Spinal cord (tissue), 10 donors: ENCODE measurements around the gene TBX15. TPM values are rescaled to one million over a fixed set of nuclear protein-coding genes. Genes with fewer than 3 reads are reported as not detected.
A peak's percentile ranks its signal among the peaks of the same experiment; 100 is the strongest.

Experiments used
- DNase-seq, 6 donors: peaks; one replicate each; pipeline versions ENCODE4 v3.0.0 to v3.0.0-alpha.2; 2013 to 2015; ENCODE audit warnings: low spot score in 6 of 6, low read depth in 4 of 6
- H3K27ac ChIP-seq: one replicate; pipeline ENCODE4 v1.5.1; 2013; ENCODE audit warnings: low read depth, low read length, control low read depth
- H3K27me3 ChIP-seq: one replicate; pipeline ENCODE4 v1.6.1; 2013; ENCODE audit warnings: low read length; ENCODE audit not compliant: control insufficient read depth, insufficient read depth
- H3K36me3 ChIP-seq: one replicate; pipeline ENCODE4 v1.6.1; 2013; ENCODE audit warnings: low read length; ENCODE audit not compliant: control insufficient read depth, insufficient read depth
- H3K4me1 ChIP-seq: one replicate; pipeline ENCODE4 v1.6.1; 2013; ENCODE audit warnings: low read length; ENCODE audit not compliant: control insufficient read depth, insufficient read depth
- H3K4me3 ChIP-seq: one replicate; pipeline ENCODE4 v1.5.1; 2013; ENCODE audit warnings: low read depth, low read length, control low read depth
- H3K9me3 ChIP-seq: one replicate; pipeline ENCODE4 v1.6.1; 2013; ENCODE audit warnings: low read length; ENCODE audit not compliant: control insufficient read depth, insufficient read depth
- WGBS: methylation state at CpG from one replicate; pipeline ENCODE4 v1.1.5; 2013; ENCODE audit warnings: missing lambda C conversion rate; ENCODE audit not compliant: insufficient coverage; 5-methylcytosine and 5-hydroxymethylcytosine counted together
- polyA plus RNA-seq, 2 donors: library from polyadenylated mRNA; unstranded; fragments of 120-200 nt; gene quantifications; one replicate each; pipeline ENCODE4 v1.2.1, GENCODE V29; 2013; ENCODE audit not compliant: insufficient read length in 2 of 2
- total RNA-seq, 2 donors: library from RNA; depleted of rRNA in 1 of 2; stranded (reverse); fragments of 120-200 nt in 1 of 2; fragments of >200 nt in 1 of 2; gene quantifications; one replicate each; pipeline versions ENCODE4 v1.2.3 to v1.2.4, GENCODE V29; 2013 to 2014
- donor health status: healthy.

TBX15 gene
- total and polyA plus RNA-seq, 4 donors: 0.41 to 30.6 (median 4.9) TPM

DNA sequence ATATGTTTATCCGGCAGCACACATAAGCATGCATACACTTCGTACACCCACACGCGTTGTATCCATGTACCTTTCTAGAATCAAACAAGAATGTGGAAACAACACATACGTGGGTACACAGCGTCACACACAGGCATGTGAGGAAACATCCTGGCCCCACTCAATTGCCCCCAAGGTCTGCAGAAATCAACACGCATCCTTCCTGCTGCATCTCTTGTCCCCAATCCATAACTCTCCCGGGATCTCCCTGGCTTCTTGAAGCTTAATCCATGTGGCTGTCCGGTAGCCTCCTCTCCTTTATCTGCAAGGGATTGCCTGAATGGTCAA, 5.5 kb upstream of the TBX15 start:
- H3K9me3 ChIP-seq: peaks cover 1% of the 10 kb centered on the region
- no peaks in the 10 kb centered on the region for H3K36me3 ChIP-seq
- peaks cover 100% of the 10 kb centered on the region for H3K27me3 ChIP-seq
- peak in 1 of 6 donors; percentile 22 for DNase-seq
- H3K4me3 ChIP-seq: no peak overlapping the region
- no peak overlapping the region for H3K27ac ChIP-seq
- 3% methylated on average over 9 of the region's 9 CpGs for WGBS
- H3K4me1 ChIP-seq: peaks cover 18% of the 10 kb centered on the region

DNA sequence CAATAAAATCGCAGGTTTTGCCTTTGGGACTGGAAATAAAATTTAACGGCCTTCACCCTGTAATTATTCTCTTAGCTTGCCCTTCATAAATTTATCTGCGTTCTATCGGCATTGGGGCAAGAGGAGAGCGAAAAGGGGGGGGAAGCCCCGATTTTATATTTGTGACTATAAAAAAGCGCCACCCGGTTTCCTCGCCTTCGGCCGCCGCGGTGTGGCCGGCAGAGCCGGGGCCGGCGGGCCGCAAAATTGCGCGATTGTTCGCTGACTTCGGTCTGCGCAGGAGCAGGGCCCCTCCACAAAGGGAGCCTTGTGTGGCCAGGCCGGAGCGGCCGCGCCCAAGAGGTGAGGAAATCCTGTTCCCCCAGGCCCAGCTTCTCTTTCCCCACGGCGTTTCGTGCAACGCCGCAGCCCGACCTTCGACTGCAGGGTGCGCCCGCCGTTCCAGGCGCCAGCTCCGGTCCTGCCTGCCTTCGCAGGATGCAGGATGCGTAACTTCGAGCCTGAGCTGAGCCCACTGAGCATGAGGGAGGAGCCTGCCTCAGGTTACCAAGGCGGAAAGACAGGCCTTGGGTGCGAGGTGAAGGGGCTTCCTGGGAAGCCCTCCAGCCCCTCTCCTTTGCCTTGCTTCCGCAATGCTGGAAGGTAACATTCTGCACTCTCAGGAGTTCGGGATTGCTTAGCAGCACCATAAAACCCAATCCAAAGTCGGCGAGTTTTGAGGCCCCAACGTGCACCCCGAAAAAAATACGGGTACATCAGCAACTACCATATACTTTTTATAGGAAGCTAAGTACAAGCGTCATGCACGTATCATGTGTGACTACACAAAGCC, 4.9 kb upstream of the TBX15 start:
- no peaks in the 10 kb centered on the region for H3K36me3 ChIP-seq
- no peak overlapping the region for H3K4me3 ChIP-seq
- H3K27me3 ChIP-seq: peaks cover 100% of the 10 kb centered on the region
- H3K9me3 ChIP-seq: peaks cover 1% of the 10 kb centered on the region
- H3K27ac ChIP-seq: no peak overlapping the region
- DNase-seq: peak in 2 of 6 donors; percentile 40 to 44
- WGBS: 2% methylated on average over 45 of the region's 53 CpGs
- peaks cover 21% of the 10 kb centered on the region for H3K4me1 ChIP-seq

DNA sequence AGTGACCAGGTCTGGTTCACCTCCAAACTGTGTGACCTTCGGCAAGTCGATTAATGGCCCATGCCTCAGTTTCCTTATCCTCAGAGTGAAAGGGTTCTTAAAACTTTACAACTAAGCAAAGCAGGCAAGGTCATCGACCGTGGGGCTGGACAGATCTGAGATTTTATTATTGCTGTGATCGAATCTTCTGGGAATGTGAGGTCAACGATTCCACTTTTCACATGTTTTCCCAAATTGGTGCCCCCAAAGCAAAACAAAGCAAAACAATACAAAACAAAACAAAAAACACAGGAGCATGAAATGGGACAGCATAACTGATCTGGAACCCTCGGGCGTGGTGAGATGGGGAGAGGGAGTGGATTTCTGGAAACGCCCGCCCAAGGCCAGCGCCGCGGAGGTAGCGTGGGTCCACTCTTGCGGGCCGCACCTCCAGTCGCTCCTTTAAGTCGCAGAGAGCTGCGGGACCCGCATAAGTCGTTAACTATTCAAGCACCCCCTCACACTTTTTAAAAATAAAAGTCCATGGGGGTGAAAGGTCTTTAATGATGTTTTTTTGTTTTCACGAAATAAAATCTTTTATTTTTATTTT, 4.2 kb upstream of the TBX15 start:
- DNase-seq: peak in 1 of 6 donors; percentile 14
- no peak overlapping the region for H3K27ac ChIP-seq
- H3K4me1 ChIP-seq: peaks cover 28% of the 10 kb centered on the region
- 5% methylated on average over 4 of the region's 22 CpGs for WGBS
- H3K4me3 ChIP-seq: no peak overlapping the region
- H3K27me3 ChIP-seq: peaks cover 100% of the 10 kb centered on the region
- H3K36me3 ChIP-seq: no peaks in the 10 kb centered on the region
- peaks cover 1% of the 10 kb centered on the region for H3K9me3 ChIP-seq

DNA sequence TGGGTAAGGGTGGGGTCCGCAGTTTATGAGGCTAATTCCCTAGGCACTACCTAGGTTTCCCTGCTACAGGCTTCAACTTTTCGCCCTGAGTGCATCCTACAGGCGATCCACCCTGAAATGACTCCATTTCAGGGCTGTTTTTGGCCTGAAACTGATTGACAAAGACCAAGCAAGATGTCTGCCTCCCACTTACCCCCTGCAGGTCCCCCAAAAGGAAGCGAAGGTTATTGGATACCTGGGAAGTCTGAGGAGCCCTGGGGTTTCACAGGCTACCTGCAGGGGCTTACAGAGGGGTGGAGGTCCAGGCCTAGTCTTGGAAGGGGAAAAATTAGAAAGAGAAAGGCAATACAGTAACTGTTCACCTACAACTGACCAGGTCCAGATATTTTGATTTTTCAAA, 3.3 kb upstream of the TBX15 start:
- Histone ChIP-seq H3K27ac (no peak overlapping the region), H3K4me1 (peaks cover 33% of the 10 kb centered on the region), H3K36me3 (no peaks in the 10 kb centered on the region), H3K27me3 (peaks cover 100% of the 10 kb centered on the region), H3K4me3 (no peak overlapping the region), H3K9me3 (peaks cover 1% of the 10 kb centered on the region)
- WGBS: 36% methylated on average over 2 of the region's 4 CpGs
- DNase-seq: no peak

DNA sequence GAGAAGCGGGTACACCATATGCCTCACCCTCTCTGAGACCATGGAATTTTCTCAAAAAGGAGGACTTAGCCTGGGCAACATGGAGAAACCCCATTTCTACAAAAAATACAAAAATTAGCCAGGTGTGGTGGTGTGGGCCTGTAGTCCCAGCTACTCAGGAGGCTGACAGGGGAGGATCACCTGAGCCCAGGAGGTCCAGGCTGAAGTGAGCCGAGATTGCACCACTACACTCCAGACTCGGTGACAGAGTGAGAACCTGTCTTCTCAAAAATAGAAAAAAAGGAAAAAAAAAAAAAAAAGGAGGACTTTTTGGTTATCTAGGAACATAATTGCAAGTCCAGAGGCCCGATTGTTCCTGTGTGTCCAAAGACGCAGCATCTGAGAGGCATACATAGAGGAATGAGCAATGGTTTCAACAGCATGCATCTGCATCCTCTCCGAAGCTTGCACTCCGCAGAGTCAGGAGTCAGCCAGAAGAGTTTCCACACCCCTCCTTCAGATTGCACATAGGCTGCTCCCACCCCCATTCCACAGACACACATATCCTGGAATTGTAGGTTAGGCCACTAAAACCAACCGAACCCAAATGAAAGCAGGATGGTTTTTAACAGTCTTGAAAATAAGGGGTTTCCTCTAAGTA, 2.5 kb upstream of the TBX15 start:
- DNase-seq: no peak
- Histone ChIP-seq H3K27me3 (peaks cover 100% of the 10 kb centered on the region), H3K4me1 (peaks cover 33% of the 10 kb centered on the region), H3K4me3 (no peak overlapping the region), H3K36me3 (no peaks in the 10 kb centered on the region), H3K9me3 (peaks cover 1% of the 10 kb centered on the region), H3K27ac (no peak overlapping the region)
- 24% methylated on average over 3 of the region's 8 CpGs for WGBS

DNA sequence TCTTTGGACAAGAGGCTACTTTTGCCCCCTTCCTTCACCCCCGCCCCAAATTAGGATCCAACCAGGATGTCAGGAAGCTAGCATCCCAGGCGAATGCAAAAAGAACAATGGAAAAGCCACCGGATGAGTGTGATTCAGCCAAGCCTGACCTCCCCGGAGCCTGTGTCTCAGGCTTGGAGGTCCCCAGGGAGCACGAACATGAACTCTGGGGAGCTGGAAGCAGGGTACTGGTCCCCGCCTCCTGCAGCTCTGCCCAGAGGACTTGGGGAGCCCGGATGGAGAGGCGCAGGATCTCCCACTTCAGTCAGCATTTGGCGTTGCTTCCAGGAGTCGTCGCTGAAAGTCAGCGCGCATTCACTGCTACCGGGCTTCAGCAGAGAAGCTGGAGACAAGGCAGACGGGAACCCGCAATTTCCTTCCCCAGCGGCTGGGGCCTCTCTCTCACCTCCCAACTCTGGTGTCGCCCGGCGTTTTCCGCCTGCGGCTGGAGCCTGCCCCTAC, 1.8 kb upstream of the TBX15 start:
- H3K27ac ChIP-seq: no peak overlapping the region

DNA sequence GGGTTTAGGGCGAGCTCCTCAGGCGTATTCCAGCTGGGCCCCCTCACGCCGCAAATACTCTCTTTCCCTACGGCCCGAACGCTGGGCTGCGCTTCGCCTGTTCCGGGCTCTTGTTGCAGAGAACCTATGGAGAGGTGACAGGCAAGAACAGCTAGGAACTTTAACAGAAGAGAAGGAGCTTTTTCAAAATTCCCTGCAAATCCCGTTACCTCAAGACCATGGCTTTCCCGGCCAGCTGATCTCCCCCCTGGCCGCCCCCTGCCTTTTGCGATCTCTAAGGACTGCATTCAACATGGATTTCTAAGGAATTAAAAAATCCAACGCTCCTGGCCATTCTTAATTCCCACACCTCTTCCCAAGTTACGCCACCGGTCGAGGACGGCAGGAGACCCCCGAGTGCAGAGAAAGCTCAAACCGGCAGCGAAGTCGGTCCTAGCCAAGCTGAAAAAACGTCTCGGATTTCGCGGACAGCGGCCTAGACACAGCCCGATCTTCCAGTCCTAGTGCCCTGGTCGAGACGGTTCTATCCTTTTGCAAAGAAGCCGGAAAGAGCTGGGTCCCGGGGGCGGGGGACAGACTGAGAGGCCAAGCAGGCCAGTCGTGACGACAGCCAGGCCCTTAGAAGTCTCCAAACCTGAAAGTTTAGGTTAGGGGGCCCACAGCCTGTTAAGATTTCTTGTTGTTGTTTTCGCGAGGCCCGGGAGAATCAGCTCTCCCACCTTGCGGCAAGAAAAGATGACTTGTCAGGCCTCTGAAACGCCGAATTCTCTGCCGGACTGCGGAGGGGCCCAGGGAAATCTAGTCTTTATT, 1.1 kb upstream of the TBX15 start:
- peak overlapping the region; percentile 21 for H3K27ac ChIP-seq
- peaks cover 100% of the 10 kb centered on the region for H3K27me3 ChIP-seq
- peaks cover 46% of the 10 kb centered on the region for H3K4me1 ChIP-seq
- 12% methylated on average over 40 of the region's 44 CpGs for WGBS
- peaks cover 1% of the 10 kb centered on the region for H3K9me3 ChIP-seq
- H3K4me3 ChIP-seq: no peak overlapping the region
- H3K36me3 ChIP-seq: no peaks in the 10 kb centered on the region
- peak in 2 of 6 donors; percentile 15 to 34 for DNase-seq

More for the DNA sequence above, 1.8 kb upstream of the TBX15 start:
- H3K4me3 ChIP-seq: no peak overlapping the region
- peaks cover 39% of the 10 kb centered on the region for H3K4me1 ChIP-seq
- 19% methylated on average over 21 of the region's 22 CpGs for WGBS
- peaks cover 100% of the 10 kb centered on the region for H3K27me3 ChIP-seq
- no peaks in the 10 kb centered on the region for H3K36me3 ChIP-seq
- H3K9me3 ChIP-seq: peaks cover 1% of the 10 kb centered on the region
- no peak for DNase-seq

DNA sequence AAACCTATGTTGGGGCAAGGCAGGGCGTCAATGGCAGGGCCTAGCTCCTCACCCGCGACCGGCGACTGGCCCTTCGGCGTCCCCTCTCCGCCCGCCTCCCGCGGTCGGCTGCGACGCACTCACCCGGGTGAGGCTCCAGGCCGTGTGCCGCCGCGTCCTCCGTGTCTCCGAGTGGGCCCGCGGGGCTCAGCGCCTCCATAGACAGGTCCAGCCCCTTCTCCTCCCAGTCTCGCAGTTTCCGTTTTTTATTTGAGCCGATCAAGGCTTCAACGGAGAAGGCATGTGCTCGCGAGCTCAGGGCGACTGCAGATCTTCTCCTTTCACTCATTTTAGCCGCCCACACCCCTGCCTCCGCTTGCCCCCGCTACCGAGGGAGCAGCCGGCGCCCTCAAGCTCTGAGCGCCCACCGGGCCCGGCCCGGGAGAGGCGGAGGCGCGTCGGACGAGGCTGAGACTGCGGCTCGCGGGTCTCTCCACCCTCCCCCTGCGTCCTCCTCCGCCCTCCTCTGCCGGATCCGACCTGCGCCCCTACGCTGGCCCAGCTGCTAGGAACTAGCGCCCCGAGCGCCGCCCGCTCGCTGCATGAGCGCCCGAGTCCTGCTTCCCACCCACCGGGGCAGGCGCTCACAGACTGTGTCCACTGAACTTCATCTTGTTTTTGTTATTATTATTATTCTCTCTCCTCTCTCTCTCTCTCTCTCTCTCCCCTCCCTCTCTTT, 516 bp downstream of the TBX15 start:
- peaks cover 100% of the 10 kb centered on the region for H3K27me3 ChIP-seq
- under 1% methylated on average over 59 of the region's 65 CpGs for WGBS
- peaks cover 42% of the 10 kb centered on the region for H3K4me1 ChIP-seq
- peak overlapping the region; percentile 37 for H3K4me3 ChIP-seq
- no peaks in the 10 kb centered on the region for H3K36me3 ChIP-seq
- peak in 2 of 6 donors; percentile 48 to 65 for DNase-seq
- H3K9me3 ChIP-seq: peaks cover 1% of the 10 kb centered on the region
- H3K27ac ChIP-seq: peak overlapping the region; percentile 65
